SK-N-SH (cell line): ENCODE data around the gene MRPL23. TPM values are rescaled to one million over a fixed set of nuclear protein-coding genes. Genes with fewer than 3 reads are reported as not detected.

Experiments used
- CTCF ChIA-PET: fragments of 300-600, 350-600 bp; formaldehyde crosslinking; extraction: SDS; loops from one replicate; lab custom pipeline; 2021; lab: Yijun Ruan, JAX
- POLR2A ChIA-PET: fragments of 350-600 bp; sonication (Branson Sonifier 250); formaldehyde crosslinking; extraction: SDS; loops from one replicate; lab custom pipeline; 2020; ENCODE audit warnings: antibody characterized with exemption, inconsistent platforms; lab: Yijun Ruan, JAX
- DNase-seq: peaks from one replicate; pipeline ENCODE4 v3.0.0; 2012
- H2AFZ ChIP-seq: fragments of 200-600 bp; sonication (generic); 2 replicates; pipeline ENCODE4 v1.8.1; 2016; ENCODE audit warnings: antibody characterized with exemption, mild to moderate bottlenecking, low read depth
- H3F3A ChIP-seq: fragments of 200-600 bp; sonication (generic); replicated peaks from 2 replicates; pipeline ENCODE3; 2016; ENCODE audit warnings: antibody characterized with exemption, mild to moderate bottlenecking; ENCODE audit not compliant: insufficient read depth
- H3K27ac ChIP-seq, 2 experiments: fragments of 200-500 bp in 1 of 2; fragments of 200-600 bp in 1 of 2; sonication (Bioruptor generic) in 1 of 2; sonication (generic), shearing (Covaris generic) in 1 of 2; 2 replicates each; pipeline versions ENCODE4 v1.5.1 to v1.6.1; 2014 to 2016; ENCODE audit warnings: low read depth in 2 of 2, inconsistent platforms in 1 of 2, low read length in 1 of 2, mild to moderate bottlenecking in 1 of 2, mixed read lengths in 1 of 2
- H3K27me3 ChIP-seq: fragments of 200-600 bp; sonication (generic), shearing (Covaris generic); 2 replicates; pipeline ENCODE4 v1.6.1; 2016; ENCODE audit warnings: mixed run types; ENCODE audit not compliant: insufficient read depth
- H3K36me3 ChIP-seq, 2 experiments: fragments of 200-500 bp in 1 of 2; fragments of 200-600 bp in 1 of 2; sonication (Bioruptor generic) in 1 of 2; sonication (generic) in 1 of 2; replicated peaks in 1 of 2; 2 replicates each; pipeline versions ENCODE3 to v1.5.1; 2014 to 2016; ENCODE audit warnings: low read length in 1 of 2, mild to moderate bottlenecking in 1 of 2; ENCODE audit not compliant: insufficient read depth in 2 of 2, control insufficient read depth in 1 of 2
- H3K4me1 ChIP-seq, 2 experiments: fragments of 200-500 bp in 1 of 2; fragments of 200-600 bp in 1 of 2; sonication (Bioruptor generic) in 1 of 2; sonication (generic), shearing (Covaris generic) in 1 of 2; 2 replicates each; pipeline versions ENCODE4 v1.5.1 to v1.6.1; 2014 to 2016; ENCODE audit warnings: low read depth in 1 of 2, low read length in 1 of 2, mixed run types in 1 of 2; ENCODE audit not compliant: insufficient read depth in 2 of 2, control insufficient read depth in 1 of 2
- H3K4me2 ChIP-seq: fragments of 200-600 bp; sonication (generic), shearing (Covaris generic); 2 replicates; pipeline ENCODE4 v1.6.1; 2017; ENCODE audit warnings: mixed run types
- H3K4me3 ChIP-seq, 2 experiments: fragments of 200-500 bp in 1 of 2; fragments of 200-600 bp in 1 of 2; sonication (Bioruptor generic) in 1 of 2; sonication (generic), shearing (Covaris generic) in 1 of 2; 2 replicates each; pipeline versions ENCODE4 v1.5.1 to v1.8.1; 2014 to 2016; ENCODE audit warnings: low read depth in 2 of 2, inconsistent platforms in 1 of 2, low read length in 1 of 2, mild to moderate bottlenecking in 1 of 2, mixed read lengths in 1 of 2, moderate library complexity in 1 of 2
- H3K79me2 ChIP-seq: fragments of 200-600 bp; sonication (generic); 2 replicates; pipeline ENCODE4 v1.8.1; 2017; ENCODE audit warnings: mild to moderate bottlenecking; ENCODE audit not compliant: insufficient read depth
- H3K9ac ChIP-seq: fragments of 200-600 bp; sonication (generic); 2 replicates; pipeline ENCODE4 v1.6.1; 2017; ENCODE audit warnings: mixed run types
- H3K9me2 ChIP-seq: fragments of 200-600 bp; sonication (generic); 2 replicates; pipeline ENCODE4 v1.6.1; 2017; ENCODE audit warnings: mixed run types
- H3K9me3 ChIP-seq: fragments of 200-600 bp; sonication (generic); 2 replicates; pipeline ENCODE4 v1.6.1; 2017; ENCODE audit warnings: mixed run types, mild to moderate bottlenecking, moderate library complexity
- H4K20me1 ChIP-seq: fragments of 200-600 bp; sonication (generic); 2 replicates; pipeline ENCODE4 v1.6.1; 2017; ENCODE audit warnings: mild to moderate bottlenecking, mixed run types; ENCODE audit not compliant: insufficient read depth
- EZH2phosphoT487 ChIP-seq: fragments of 200-600 bp; sonication (generic); IDR thresholded peaks from 2 replicates; pipeline ENCODE4 v1.6.1; 2017; ENCODE audit warnings: low read depth, mixed run types, mild to moderate bottlenecking, antibody characterized with exemption, moderate library complexity, borderline replicate concordance
- IRF3 ChIP-seq: fragments of 150-350 bp; IDR thresholded peaks from 2 replicates; pipeline ENCODE4 v1.6.1; 2016; ENCODE audit warnings: mild to moderate bottlenecking, low read depth, low read length
- MEF2A ChIP-seq: IDR thresholded peaks from 2 replicates; pipeline ENCODE4 v1.4.0; 2012; ENCODE audit warnings: low read depth, borderline replicate concordance
- PBX3 ChIP-seq: IDR thresholded peaks from 2 replicates; pipeline ENCODE4; 2012
- POLR2AphosphoS5 ChIP-seq: IDR thresholded peaks from 2 replicates; pipeline ENCODE4 v1.6.1; 2012; ENCODE audit warnings: low read depth, low read length
- RAD21 ChIP-seq: IDR thresholded peaks from 2 replicates; pipeline ENCODE4 v1.6.1; 2012; ENCODE audit warnings: mild to moderate bottlenecking, low read length
- RCOR1 ChIP-seq: fragments of 150-350 bp; IDR thresholded peaks from 2 replicates; pipeline ENCODE4 v1.6.1; 2017; ENCODE audit warnings: antibody characterized with exemption, low read length
- REST ChIP-seq: IDR thresholded peaks from 2 replicates; pipeline ENCODE4 v1.6.1; 2012; ENCODE audit warnings: mild to moderate bottlenecking, low read depth, low read length, moderate library complexity
- RFX5 ChIP-seq: IDR thresholded peaks from 2 replicates; pipeline ENCODE4 v1.6.1; 2012; ENCODE audit warnings: mild to moderate bottlenecking, improper control_type of control experiment, low read length
- SMC3 ChIP-seq: IDR thresholded peaks from 2 replicates; pipeline ENCODE4 v1.6.1; 2012; ENCODE audit warnings: low read depth, low read length, improper control_type of control experiment
- TCF12 ChIP-seq: IDR thresholded peaks from 2 replicates; pipeline ENCODE4 v1.4.0; 2012
- WGBS: methylation state at CpG from one replicate; pipeline ENCODE4 v1.1.6; 2017; ENCODE audit warnings: low lambda C conversion rate; 5-methylcytosine and 5-hydroxymethylcytosine counted together
- polyA plus RNA-seq, 3 experiments: library from polyadenylated mRNA; depleted of rRNA; stranded (reverse); fragments of >200 nt; gene quantifications; 2 replicates each; pipeline ENCODE4 v1.2.3, GENCODE V29; 2012

Gene MRPL23
- polyA plus RNA-seq, 1 of the 3 experiments (the other 2 are of a cell fraction): 264 TPM

GRCh38 chr11:1952806-1953482, 5.8 kb downstream of the MRPL23 start:
- TF ChIP-seq MEF2A: no peak
- TF ChIP-seq REST: no peak
- no peak for TF ChIP-seq SMC3
- TF ChIP-seq EZH2phosphoT487: no peak
- TF ChIP-seq RFX5: no peak
- TF ChIP-seq RAD21: no peak
- TF ChIP-seq PBX3: no peak
- TF ChIP-seq POLR2AphosphoS5: no peak
- TF ChIP-seq TCF12: no peak
- TF ChIP-seq RCOR1: no peak
- TF ChIP-seq IRF3: no peak
- Histone ChIP-seq H3K9me3 (no peaks in the 10 kb centered on the region), H3K27ac (no peak overlapping the region), H3K27me3 (no peaks in the 10 kb centered on the region), H3K9ac (no peak overlapping the region), H3K79me2 (no peaks in the 10 kb centered on the region), H3K36me3 (no peaks in the 10 kb centered on the region), H3K4me3 (no peak overlapping the region), H3F3A (no peaks in the 10 kb centered on the region), H3K4me1 (no peaks in the 10 kb centered on the region; a peak in 1 of 4 replicates), H4K20me1 (no peaks in the 10 kb centered on the region), H2AFZ (no peak overlapping the region), H3K9me2 (no peaks in the 10 kb centered on the region), H3K4me2 (no peak overlapping the region)
- WGBS: no CpG with 5 or more reads among the region's 29 CpGs
- ChIA-PET POLR2A (interaction anchor here (1.0 to 4.3 kb wide), 2 partner anchors 43 to 186 kb away, joined by 3 to 84 read pairs; partner anchors contain the start of genes H19 and IGF2), CTCF (interaction anchor here (1.0 to 11.0 kb wide), 11 partner anchors 13 to 259 kb away, joined by 4 to 215 read pairs (median 22); partner anchors contain the start of gene H19)
- no peak for DNase-seq
